ENCODE data around the gene LPAR5. TPM values are rescaled to one million over a fixed set of nuclear protein-coding genes. Genes with fewer than 3 reads are reported as not detected.

The LPAR5 gene
- not detected in 2 replicates for total RNA-seq
- 0.02 and 0.07 TPM in 2 replicates for polyA plus RNA-seq
- 0.10 TPM in 1 of 2 replicates, not detected in the other for polyA plus RNA-seq (2012)
- not detected in 2 replicates for polyA minus RNA-seq (ENCODE audit: low replicate concordance)

DNA sequence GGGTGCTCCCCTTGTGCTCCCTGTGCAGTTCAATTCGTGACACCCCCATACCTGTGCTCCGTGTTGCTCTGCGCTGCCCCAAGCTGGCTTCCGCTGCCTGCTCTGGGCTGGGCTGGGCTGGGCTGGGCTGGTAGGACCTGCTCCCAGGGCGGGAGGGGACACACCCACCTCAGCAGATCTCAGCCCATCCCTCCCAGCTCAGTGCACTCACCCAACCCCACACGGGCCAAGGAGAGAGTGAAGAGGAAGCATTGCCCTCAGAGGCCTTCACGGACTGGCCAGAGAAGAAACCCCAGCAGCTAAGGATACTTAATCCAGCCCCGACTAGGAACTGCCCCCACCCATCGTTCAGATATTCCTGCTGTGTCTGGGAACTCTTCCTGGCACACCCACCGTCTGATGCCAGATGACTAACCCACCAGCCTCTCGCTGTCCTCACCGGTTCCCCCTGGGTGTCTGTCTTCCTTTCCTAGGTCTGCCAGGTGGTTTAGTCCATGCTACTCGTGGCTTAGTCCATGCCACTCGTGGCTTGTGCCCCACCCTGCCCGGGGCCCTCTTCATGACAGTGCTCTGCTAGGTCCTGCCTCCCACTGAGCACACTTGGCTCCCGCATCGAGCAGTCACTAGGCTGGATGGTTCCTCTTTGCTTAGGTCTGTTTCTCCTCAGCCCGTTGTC is at the start of gene LPAR5:
LPAR5 (minus strand) TSS at position 104 of the 676 bp plus-strand sequence. CDS start 14,711 bp downstream, outside the sequence.
- Histone ChIP-seq H3K9ac (ENCODE audit: insufficient read depth, low read length) (no peak within 1 kb of the TSS), H3K9me3 (ENCODE audit: control insufficient read depth, insufficient read depth, low read depth, low read length) (no peaks in the 10 kb centered on the region), H3K4me3 (replicated peaks in 1 of 4; ENCODE audit: control extremely low read depth in 1 of 4, insufficient read depth in 1 of 4, low read depth in 3 of 4, low read length in 4 of 4) (no peak within 1 kb of the TSS), H2AFZ (ENCODE audit: low read length) (no peak within 1 kb of the TSS), H3K4me2 (ENCODE audit: extremely low read depth, insufficient read depth, low read length) (no peak within 1 kb of the TSS), H4K20me1 (ENCODE audit: control insufficient read depth, extremely low read depth, insufficient read depth, low read length) (no peaks in the 10 kb centered on the region), H3K4me1 (ENCODE audit: control insufficient read depth, extremely low read depth, insufficient read depth, low read length) (no peaks in the 10 kb centered on the region), H3K36me3 (ENCODE audit: control insufficient read depth, insufficient read depth, low read length) (no peaks in the 10 kb centered on the region), H3K27ac (ENCODE audit: insufficient read depth, low read length) (no peak within 1 kb of the TSS), H3K27me3 (ENCODE audit: control insufficient read depth, insufficient read depth, low read length) (peaks cover 13% of the 10 kb centered on the region), H3K79me2 (ENCODE audit: control insufficient read depth, insufficient read depth, low read length) (no peaks in the 10 kb centered on the region)
- peak in 1 of 2 donors; percentile 55 for DNase-seq (ENCODE audit: low read depth in 2 of 2)
- TF ChIP-seq, protein P1, sequence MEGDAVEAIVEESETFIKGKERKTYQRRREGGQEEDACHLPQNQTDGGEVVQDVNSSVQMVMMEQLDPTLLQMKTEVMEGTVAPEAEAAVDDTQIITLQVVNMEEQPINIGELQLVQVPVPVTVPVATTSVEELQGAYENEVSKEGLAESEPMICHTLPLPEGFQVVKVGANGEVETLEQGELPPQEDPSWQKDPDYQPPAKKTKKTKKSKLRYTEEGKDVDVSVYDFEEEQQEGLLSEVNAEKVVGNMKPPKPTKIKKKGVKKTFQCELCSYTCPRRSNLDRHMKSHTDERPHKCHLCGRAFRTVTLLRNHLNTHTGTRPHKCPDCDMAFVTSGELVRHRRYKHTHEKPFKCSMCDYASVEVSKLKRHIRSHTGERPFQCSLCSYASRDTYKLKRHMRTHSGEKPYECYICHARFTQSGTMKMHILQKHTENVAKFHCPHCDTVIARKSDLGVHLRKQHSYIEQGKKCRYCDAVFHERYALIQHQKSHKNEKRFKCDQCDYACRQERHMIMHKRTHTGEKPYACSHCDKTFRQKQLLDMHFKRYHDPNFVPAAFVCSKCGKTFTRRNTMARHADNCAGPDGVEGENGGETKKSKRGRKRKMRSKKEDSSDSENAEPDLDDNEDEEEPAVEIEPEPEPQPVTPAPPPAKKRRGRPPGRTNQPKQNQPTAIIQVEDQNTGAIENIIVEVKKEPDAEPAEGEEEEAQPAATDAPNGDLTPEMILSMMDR (conservative IDR thresholded peaks at IDR 0.05 in 1 of 2, IDR thresholded peaks at IDR 0.05 in 1 of 2; ENCODE audit: low read depth in 1 of 2, low read length in 2 of 2) = no peak
- TF ChIP-seq EZH2 (IDR thresholded peaks at IDR 0.05; ENCODE audit: low read length, missing control alignments) = no peak

DNA sequence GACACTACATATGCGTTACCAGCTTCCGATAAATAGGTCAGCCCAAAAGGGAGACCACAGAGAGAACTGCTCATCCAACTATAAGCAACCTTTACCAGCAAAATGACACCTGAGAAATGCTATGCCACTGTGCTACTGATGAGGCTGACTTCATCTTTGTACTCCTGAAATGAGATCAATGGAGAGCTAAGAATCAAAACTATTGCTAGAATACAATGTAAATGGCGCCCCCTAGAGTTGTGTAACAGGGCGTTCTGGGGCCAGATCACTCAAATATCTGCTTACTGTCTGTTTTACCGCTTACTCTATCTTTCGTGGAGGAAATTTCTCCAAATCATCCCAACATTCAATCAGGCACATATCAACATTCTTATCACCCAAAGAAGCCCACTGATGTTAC is 48.9 kb upstream of the LPAR5 start:
- no peak overlapping the region for H3K4me3 ChIP-seq (replicated peaks in 1 of 4; ENCODE audit: control extremely low read depth in 1 of 4, insufficient read depth in 1 of 4, low read depth in 3 of 4, low read length in 4 of 4)
- DNase-seq (ENCODE audit: low read depth in 2 of 2) = peak in 1 of 2 donors; percentile 43
- no peak overlapping the region for H2AFZ ChIP-seq (ENCODE audit: low read length)
- no peak overlapping the region for H3K27ac ChIP-seq (ENCODE audit: insufficient read depth, low read length)
- H3K79me2 ChIP-seq (ENCODE audit: control insufficient read depth, insufficient read depth, low read length) = peaks cover 79% of the 10 kb centered on the region
- H3K9ac ChIP-seq (ENCODE audit: insufficient read depth, low read length) = no peak overlapping the region
- H3K4me2 ChIP-seq (ENCODE audit: extremely low read depth, insufficient read depth, low read length) = no peak overlapping the region
- H3K9me3 ChIP-seq (ENCODE audit: control insufficient read depth, insufficient read depth, low read depth, low read length) = no peaks in the 10 kb centered on the region
- H3K27me3 ChIP-seq (ENCODE audit: control insufficient read depth, insufficient read depth, low read length) = no peaks in the 10 kb centered on the region
- TF ChIP-seq, protein P1 (conservative IDR thresholded peaks at IDR 0.05 in 1 of 2, IDR thresholded peaks at IDR 0.05 in 1 of 2; ENCODE audit: low read depth in 1 of 2, low read length in 2 of 2) = peak; percentile 35 to 56
- no peak for TF ChIP-seq EZH2 (IDR thresholded peaks at IDR 0.05; ENCODE audit: low read length, missing control alignments)
- H4K20me1 ChIP-seq (ENCODE audit: control insufficient read depth, extremely low read depth, insufficient read depth, low read length) = no peaks in the 10 kb centered on the region
- H3K36me3 ChIP-seq (ENCODE audit: control insufficient read depth, insufficient read depth, low read length) = no peaks in the 10 kb centered on the region
- H3K4me1 ChIP-seq (ENCODE audit: control insufficient read depth, extremely low read depth, insufficient read depth, low read length) = peaks cover 2% of the 10 kb centered on the region

DNA sequence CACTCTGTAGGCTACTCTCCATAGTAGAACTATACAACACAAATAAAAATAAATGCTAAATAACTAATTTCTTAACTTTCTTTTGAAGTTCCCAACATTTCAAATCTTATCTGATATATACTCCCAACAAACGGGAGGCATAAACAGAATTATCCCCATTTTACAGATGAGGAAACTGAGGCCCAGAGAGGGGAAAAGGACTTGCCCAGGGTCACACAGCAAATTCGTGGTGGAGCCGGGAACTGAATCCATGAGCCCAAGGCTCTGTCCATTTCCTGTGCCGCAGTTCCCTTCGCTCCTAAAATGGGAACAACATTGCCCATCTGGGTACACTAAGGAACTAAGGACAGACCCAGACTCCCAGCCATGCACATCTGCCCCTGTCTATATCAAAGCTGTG is 41.2 kb upstream of the LPAR5 start:
- Histone ChIP-seq H3K79me2 (ENCODE audit: control insufficient read depth, insufficient read depth, low read length) (peaks cover 20% of the 10 kb centered on the region), H3K27ac (ENCODE audit: insufficient read depth, low read length) (no peak overlapping the region), H3K36me3 (ENCODE audit: control insufficient read depth, insufficient read depth, low read length) (peaks cover 23% of the 10 kb centered on the region)

More for the DNA sequence above, 41.2 kb upstream of the LPAR5 start:
- Histone ChIP-seq H3K4me3 (replicated peaks in 1 of 4; ENCODE audit: control extremely low read depth in 1 of 4, insufficient read depth in 1 of 4, low read depth in 3 of 4, low read length in 4 of 4) (no peak overlapping the region), H4K20me1 (ENCODE audit: control insufficient read depth, extremely low read depth, insufficient read depth, low read length) (no peaks in the 10 kb centered on the region), H2AFZ (ENCODE audit: low read length) (no peak overlapping the region), H3K4me1 (ENCODE audit: control insufficient read depth, extremely low read depth, insufficient read depth, low read length) (no peaks in the 10 kb centered on the region), H3K9me3 (ENCODE audit: control insufficient read depth, insufficient read depth, low read depth, low read length) (no peaks in the 10 kb centered on the region), H3K4me2 (ENCODE audit: extremely low read depth, insufficient read depth, low read length) (no peak overlapping the region), H3K27me3 (ENCODE audit: control insufficient read depth, insufficient read depth, low read length) (no peaks in the 10 kb centered on the region), H3K9ac (ENCODE audit: insufficient read depth, low read length) (no peak overlapping the region)
- no peak for TF ChIP-seq EZH2 (IDR thresholded peaks at IDR 0.05; ENCODE audit: low read length, missing control alignments)
- TF ChIP-seq, protein P1 (conservative IDR thresholded peaks at IDR 0.05 in 1 of 2, IDR thresholded peaks at IDR 0.05 in 1 of 2; ENCODE audit: low read depth in 1 of 2, low read length in 2 of 2) = no peak
- no peak for DNase-seq (ENCODE audit: low read depth in 2 of 2)
